Activated CD4-positive, alpha-beta T cell treated with anti-CD3 and anti-CD28 coated beads, Interleukin-2, amount 50 U/mL, for 16 hours (primary cell): ENCODE data around the gene PHYH.
"Not testable (repeated sequence)": the region's sequence is repeated elsewhere in the genome, so short reads cannot be mapped to it uniquely, and the experiment has no call there.

Source experiments
- DNase-seq: peaks from one replicate; pipeline ENCODE4 v3.0.0-alpha.2; 2020

Gene PHYH

DNA sequence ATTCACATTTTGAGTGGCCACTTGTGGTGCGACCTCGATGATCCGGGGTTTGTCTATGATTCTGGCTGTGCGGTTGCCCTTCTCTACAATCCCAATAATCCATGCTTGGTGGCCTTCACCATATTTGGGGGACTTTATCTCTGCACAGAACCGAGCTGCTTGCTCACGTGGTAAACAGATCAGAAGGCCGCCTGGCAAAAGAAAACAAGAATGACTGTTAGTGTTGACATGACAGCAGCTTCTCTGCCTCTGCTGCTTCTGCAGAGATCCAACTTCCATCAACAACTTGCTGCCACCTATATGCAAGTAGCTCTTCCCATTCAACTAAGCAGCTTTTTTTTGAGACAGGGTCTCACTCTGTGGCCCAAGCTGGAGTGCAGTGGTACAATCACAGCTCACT, 19.3 kb upstream of the PHYH start:
- DNase-seq = no peak

DNA sequence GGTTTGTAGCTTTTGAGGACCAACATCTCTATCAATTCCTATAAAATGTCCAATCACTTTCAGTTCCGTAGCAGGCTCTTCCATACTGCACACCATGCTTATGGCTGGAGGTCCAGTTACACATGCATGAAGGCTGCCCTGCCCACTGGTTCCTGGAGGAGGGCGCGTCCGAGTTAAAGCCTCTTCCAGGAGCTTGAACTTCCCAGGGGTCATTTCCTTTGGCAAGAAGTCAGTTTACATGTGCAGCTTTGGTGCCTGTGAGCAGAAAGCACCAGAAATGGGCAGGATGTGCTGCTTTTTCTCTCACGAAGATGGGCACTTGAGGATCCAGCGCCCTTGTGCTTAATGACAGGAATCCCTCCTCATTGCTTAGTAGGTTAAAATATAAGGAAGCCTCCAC, 17.6 kb upstream of the PHYH start:
- DNase-seq = no peak

DNA sequence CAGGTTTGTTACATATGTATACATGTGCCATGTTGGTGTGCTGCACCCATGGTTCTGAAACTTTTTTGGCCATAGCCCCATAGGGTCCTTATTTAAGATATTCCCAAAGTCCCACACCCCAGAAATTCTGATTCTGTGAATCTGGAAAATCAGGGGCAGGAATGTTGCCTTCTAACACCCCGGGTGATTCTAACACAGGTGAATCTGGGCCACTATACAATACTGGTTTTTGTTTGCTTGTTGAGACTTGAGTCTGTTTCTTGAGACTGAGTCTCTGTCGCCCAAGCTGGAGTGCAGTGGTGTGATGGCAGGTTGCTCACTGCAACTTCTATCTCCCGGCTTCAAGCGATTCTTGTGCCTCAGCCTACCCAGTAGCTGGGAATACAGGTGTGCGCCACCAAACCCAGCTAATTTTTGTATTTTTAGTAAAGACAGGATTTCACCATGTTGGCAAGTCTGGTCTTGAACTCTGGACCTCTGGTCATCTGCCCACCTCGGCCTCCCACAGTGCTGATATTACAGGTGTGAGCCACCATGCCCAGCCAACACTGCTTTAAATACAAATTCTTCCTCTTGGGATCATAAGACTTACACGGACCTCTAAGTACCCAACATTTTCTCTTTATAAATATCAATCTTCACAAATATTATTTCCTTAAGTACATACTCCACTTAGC, 16.9 kb upstream of the PHYH start:
- no peak for DNase-seq

DNA sequence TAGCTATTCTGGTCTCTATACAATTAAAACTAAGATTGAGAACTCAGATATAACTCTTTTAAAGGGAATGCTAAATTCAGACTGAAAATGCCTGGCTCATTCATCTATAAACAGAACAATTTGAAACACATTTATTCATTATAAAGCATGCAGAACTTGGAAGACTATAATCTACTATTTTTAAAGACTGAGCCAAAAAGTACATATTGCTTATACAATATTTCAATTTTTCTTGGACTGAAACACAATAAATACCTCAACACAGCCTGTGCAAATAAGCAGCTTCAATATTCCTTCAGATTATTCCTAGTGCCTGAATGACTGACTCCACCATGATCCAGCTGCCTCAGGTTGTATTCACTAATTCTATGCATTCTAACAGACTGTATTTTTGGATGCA, 15.5 kb upstream of the PHYH start:
- DNase-seq = no peak

GRCh38 chr10:13311177-13311575, 11.3 kb upstream of the PHYH start:
- DNase-seq = no peak

DNA sequence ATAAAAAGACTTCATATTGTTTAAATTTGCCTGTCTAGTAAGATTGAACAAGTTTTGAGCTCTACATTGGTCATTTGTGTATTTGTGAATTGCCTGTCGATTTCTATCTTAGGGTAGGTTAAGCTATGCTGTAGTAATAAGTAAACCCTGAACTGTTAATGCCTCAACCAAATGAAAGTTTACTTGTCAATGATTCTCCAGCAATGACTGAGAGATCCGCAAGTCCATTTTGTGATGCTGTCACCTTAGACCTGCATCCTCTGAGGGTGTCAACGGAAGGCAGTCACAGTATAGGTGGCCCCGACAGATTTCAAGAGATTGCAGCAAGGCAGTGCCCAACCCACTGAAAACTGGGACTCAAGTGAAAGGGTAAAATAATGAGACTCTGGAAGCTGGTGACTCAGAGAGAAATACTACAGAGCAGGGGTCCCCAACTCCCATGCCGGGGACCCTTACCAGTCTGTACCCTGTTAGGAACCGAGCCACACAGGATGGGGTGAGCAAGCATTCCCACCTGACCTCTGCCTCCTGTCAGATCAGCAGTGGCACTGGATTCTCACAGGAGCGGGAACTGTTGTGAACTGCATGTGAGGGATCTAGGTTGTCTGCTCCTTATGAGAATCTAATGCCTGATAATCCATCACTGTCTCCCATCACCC, 10.8 kb upstream of the PHYH start:
- no peak for DNase-seq

- no peak for DNase-seq
These were observed 9.9 kb upstream of the PHYH start for GRCh38 chr10:13309792-13310191.

DNA sequence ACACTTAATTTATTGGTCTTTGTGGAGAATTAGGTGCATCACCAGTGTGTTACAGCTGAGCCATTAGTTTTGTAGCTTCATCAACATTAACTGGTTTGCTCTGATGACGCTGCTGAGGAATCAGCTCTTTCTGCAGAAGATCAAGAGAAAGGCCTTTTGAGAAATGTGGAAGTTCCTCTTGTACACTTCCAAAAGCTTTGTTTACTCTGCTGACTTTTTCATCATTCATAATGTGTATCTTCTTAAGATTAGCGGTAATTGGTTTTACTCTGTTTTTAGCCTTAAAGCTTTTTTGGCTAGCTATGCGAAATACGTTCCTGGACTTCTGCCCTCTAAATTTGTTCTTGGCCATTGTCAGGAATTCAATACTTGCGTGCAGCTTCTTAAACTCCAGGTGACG, 8.2 kb upstream of the PHYH start:
- no peak for DNase-seq

GRCh38 chr10:13306103-13306502, 6.2 kb upstream of the PHYH start:
- DNase-seq = no peak

DNA sequence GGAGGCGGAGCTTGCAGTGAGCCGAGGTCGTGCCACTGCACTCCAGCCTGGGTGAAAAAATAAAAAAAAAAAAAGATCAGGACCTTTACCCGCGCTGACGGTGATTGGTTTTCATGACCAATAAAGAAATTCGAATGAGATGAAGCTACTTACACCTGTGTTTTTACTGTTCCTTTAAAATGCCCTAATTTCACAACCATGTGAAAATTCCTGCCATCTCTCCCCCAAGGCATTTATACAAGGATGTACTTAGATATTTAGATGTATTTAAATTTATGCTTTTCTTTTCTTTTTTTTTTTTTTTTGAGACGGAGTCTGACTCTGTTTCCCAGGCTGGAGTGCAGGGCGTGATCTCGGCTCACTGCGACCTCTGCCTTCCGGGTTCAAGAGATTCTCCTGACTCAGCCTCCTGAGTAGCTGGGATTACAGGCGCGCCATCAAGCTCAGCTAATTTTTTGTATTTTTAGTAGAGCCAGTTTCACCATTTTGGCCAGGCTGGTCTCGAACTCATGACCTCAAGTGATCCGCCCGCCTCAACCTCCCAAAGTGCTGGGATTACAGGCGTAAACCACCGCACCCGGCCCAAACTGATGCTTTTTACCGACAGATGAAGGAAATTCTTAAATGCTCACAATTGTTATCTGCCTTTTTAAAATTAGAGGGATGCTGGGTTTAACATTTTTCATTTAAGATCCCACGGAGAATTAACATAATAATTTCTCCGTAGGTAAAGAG, 3.1 kb upstream of the PHYH start:
- DNase-seq = no peak

DNA sequence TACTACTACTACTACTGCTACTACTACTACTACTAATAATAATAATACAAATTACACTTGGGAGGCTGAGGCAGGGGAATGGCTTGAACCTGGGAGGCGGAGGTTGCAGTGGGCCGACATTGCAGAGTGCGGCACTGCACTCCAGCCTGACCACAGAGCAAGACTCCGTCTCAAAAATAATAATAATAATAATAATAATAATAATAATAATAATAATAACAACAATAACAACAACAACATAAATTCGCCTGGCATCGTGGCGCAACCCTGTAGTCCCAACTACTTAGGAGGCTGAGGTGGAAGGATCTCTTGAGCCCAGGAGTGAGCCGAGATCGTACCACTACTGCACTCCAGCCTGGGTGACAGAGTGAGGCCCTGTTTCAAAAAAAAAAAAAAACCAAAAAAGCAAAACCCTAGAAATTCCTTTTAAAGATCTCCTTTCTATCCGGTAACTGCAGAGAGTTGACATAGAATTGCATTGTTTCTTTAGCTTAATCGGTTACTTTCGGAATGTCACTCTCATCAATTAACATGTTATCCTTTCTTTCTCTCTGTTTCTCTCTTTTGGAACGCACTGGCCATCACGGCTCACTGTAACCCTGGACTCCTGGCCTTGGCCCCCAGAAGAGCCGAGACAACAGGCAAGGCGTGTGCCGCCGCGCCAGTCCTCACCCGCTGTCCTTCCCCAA, 972 bp downstream of the PHYH start:
- DNase-seq = no peak

DNA sequence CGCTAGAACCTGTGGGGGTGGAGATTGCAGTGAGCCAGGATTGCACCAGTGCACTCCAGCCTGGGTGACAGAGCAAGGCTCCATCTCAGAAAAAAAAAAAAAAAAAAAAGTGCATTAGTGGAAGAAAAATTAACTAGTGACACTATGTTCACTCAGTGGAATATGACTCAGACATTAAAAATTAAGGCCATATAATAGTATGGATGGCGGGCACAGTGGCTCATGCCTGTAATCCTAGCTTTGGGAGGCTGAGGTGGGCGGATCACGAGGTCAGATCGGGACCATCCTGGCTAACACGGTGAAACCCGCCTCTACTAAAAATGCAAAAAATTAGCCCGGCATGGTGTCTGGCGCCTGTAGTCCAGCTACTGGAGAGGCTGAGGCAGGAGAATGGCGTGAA, 3.4 kb downstream of the PHYH start:
- DNase-seq = no peak

GRCh38 chr10:13294784-13295183, 5.1 kb downstream of the PHYH start:
- no peak for DNase-seq

DNA sequence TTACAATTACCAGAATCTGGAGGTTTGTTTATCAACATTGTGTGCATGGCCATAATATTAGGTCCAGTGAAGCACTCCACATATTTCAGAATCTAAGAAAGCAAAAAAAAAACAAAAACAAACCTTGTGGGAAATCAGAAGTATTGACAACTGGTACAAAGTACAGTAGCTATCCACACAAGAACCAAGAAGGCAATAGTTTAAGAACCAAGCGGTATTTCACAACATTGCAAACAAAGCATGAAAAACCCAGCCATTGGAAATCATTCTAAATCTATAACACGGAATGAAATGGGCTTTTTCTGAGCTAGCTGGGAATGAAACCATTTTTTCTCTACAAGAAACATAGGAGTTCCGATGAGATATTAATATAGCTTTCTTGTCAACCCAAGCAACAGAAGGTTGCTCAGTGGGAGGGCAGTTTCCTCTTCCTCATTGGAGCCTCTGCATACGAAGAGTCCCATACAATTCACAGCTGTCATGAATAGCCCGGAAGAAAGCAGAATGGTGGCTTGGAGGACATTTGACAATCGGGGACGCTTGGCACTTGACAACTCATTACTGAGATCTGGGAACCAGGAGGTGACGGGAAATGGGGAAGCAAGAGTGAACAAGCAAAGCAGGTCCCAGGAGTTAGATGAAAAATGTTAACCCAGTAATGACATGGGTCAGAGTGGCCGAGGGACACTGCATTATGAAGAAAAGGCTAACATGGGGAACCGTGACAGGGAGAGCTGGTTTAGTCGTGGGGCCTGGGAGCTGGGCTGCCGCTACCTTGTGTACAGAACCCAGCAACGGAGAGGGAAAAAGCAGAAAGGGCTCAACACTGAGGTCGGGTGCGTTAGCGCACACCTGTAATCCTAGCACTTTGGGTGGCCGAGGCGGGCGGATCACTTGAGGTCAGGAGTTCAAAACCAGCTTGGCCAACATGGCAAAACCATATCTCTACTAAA, 7.8 kb downstream of the PHYH start:
- no peak for DNase-seq

DNA sequence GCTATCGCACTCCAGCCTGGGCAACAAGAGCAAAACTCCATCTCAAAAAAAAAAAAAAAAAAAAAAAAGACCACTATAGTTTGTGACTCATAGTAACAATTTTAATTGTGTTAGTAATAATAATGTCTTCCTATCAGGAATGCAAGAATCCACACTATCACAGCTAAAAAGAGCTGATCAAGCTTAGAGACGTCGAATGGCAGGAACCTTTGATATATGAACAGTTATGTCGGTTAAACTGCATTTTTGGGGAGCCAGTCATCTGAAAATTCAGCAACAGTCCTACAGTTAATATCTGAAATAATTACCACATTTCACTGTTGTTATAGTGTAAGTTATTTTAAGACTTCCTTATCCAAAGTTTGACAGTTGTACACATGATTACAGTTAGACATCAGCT, 8.8 kb downstream of the PHYH start:
- DNase-seq = no peak

GRCh38 chr10:13284050-13284449, 15.8 kb downstream of the PHYH start:
- no peak for DNase-seq

GRCh38 chr10:13282348-13282747, 17.5 kb downstream of the PHYH start:
- not testable (repeated sequence) for DNase-seq

DNA sequence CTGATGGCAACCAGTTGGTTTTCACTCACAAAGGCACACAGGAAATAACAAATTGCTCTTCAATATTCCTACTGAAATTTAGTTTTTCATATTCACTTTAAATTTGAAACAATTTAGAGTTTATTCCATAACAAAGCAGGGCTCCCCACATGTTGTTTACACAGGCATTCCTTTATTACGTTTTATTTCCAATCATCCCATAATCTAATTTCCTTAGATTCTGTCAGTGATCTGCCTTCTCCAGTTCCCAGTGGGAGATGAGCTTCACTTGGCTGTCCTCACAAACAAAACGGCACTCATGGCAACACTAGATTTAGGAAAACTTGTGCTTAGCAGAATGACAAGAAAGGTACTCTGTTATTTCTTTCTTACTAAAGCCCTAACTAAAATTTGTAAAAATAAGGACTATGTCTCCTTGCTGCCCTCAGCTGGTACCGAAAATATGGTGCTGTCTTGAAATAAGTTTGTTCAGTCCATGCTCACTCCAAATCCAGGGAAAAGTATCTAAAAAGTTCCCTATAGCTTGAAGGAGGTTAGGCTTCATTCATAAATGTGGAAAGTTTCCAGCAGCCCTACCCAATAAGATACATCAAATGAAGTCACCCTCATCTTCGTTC, 23.0 kb downstream of the PHYH start:
- DNase-seq = no peak

- not testable (repeated sequence) for DNase-seq
These were observed 23.7 kb downstream of the PHYH start for GRCh38 chr10:13276146-13276545.

DNA sequence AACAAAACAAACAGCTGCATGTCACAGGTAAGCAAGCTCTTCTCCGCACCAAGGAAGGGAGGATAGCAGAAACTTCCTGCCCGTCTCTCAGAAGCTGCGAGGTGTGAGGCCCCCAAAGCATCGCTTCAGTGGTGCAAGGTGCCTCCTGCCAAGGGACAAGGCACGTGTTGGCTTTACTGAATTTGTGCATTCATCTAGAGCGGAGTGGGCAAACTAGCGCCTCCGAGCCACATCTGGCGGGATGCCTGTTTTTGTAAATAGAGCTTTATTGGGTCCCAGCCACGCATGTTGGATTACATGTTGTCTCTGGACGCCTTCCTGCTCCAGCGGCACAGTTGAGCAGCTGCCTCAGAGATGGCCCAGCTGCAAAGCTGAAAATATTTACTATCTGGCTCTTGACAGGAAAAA, 27.7 kb downstream of the PHYH start:
- no peak for DNase-seq

DNA sequence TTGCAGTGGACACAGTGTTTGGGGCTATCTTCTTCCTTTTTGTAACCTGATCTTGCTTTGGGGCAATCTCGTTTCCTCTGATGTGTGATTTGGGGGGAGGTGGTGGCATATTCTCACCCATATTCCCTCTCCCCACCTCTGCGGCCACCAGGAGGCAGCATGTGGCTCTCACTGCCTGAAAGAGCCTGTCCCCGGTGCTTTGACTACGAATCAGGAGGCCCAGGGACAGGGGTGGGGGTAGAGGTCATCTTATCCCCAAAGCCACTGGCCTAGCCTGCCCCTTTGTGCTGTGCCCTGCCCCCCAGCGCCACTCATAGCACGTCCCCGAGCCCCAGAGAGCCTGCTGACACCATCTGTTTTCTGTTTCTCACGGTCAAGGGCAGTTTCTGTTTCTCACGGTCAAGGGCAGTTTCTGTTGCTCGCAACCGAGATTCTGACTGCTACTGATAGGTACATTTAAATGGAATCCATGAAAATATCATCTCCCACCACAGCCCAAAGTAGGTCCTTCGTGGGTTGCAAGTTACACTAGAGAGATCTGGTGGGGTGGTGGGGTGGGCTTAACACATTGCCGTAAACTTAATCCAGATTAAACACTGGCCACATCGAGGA, 28.2 kb downstream of the PHYH start:
- peak; percentile 44 for DNase-seq
